ENCODE measurements around the gene HTD2.
A peak's percentile ranks its signal among the peaks of the same experiment; 100 is the strongest.
"Not testable (repeated sequence)": the region's sequence is repeated elsewhere in the genome, so short reads cannot be mapped to it uniquely, and the experiment has no call there.

HTD2 gene

DNA sequence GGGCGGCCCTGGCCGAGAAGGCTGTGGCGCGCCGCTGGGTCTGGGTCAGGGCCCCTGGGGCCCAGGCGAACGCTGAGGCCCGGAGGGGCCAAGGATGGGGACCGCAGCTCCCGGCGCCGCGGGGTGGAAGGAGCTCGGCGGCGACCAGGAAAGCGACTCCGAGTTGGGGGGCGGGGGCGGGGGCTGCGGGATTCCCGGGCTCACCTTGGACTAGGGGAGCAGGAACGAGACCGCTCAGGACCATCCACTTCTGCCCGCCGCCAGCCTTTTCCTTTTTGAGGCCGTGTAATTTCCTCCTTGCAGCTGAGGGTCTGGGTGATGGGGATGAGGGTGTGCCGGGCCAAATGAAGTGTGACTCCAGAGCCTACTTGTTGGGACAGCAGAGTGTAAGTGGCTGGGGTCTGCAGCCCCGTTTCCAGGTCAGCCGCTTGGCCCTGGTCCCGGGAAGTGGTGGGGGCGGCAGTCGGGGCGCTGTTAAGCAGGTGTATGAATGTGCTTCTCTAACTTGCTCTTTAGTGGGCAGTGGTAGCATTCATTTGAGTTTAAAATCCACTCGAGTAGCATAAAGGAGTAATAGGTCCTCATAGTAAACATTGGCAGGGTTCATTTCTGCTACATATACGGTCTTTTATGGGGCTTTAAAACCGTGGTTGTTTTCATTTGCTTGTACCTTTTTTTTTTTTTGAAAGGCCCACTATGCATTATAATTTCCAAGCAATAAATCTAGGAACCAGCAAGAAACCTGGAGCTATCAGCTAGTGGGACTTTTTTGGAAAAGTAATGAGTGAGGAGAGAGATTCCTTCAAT is 27.1 kb downstream of the HTD2 start:
- Histone ChIP-seq H3K9ac (peak overlapping the region; percentile 92 to 98 (median 96)), H3K27ac (peak overlapping the region; percentile 90 to 99 (median 95)), H3K4me3 (peak overlapping the region; percentile 77 to 98 (median 96)), H3K9me3 (replicated peaks in 1 of 11) (peaks cover 0 to 6% (median 0%) of the 10 kb centered on the region in 11 experiments; a peak in 1 of 22 replicates), H3K4me1 (peaks cover 51 to 56% (median 53%) of the 10 kb centered on the region in 10 experiments), H4K20me1 (peaks cover 0 to 3% (median 0%) of the 10 kb centered on the region in 11 experiments; a peak in 1 of 22 replicates), H3K27me3 (no peaks in the 10 kb centered on the region), H3K4me2 (peak overlapping the region; percentile 84 to 98 (median 96)), H3K36me3 (peaks cover 0 to 25% (median 24%) of the 10 kb centered on the region in 11 experiments; a peak in 19 of 22 replicates)
- TF ChIP-seq Cebpa-rat (IDR thresholded peaks at IDR 0.05) = no peak

GRCh38 chr3:58334013-58334321 is 27.6 kb downstream of the HTD2 start:
- Histone ChIP-seq H3K27me3 (no peaks in the 10 kb centered on the region), H3K9ac (peak overlapping the region; percentile 92 to 98 (median 96)), H3K4me1 (peaks cover 53 to 61% (median 58%) of the 10 kb centered on the region in 10 experiments), H4K20me1 (peaks cover 0 to 3% (median 0%) of the 10 kb centered on the region in 11 experiments; a peak in 1 of 22 replicates), H3K4me2 (peak overlapping the region; percentile 77 to 98 (median 96)), H3K4me3 (peak overlapping the region; percentile 77 to 98 (median 96)), H3K27ac (peak overlapping the region; percentile 90 to 99 (median 95)), H3K9me3 (replicated peaks in 1 of 11) (peaks cover 0 to 10% (median 0%) of the 10 kb centered on the region in 11 experiments; a peak in 4 of 22 replicates), H3K36me3 (peaks cover 2 to 31% (median 30%) of the 10 kb centered on the region in 11 experiments; a peak in 20 of 22 replicates)
- no peak for TF ChIP-seq Cebpa-rat (IDR thresholded peaks at IDR 0.05)

DNA sequence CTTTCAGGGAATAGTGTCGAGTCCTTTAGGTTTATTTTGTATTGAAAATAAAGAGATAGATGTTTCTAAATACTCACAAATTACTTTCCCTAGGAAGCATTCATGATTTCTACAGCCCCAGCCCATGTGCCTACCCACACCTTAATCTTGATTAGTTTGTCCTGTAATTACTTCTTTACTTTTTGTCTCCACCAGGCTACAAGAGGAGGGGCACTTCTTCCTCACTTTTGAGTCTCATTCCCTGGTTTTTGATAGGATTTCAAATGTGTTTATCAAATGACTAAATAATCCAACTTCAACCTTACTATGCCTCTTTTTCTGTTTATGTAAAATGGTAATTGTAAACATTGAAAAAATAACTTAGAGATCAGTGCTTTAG is 28.2 kb downstream of the HTD2 start:
- H3K9ac ChIP-seq = peak overlapping the region; percentile 92 to 98 (median 96)
- no peaks in the 10 kb centered on the region for H3K27me3 ChIP-seq
- H3K4me3 ChIP-seq = peak overlapping the region; percentile 77 to 98 (median 96)
- TF ChIP-seq Cebpa-rat (IDR thresholded peaks at IDR 0.05) = no peak
- H3K4me2 ChIP-seq = peak overlapping the region; percentile 77 to 98 (median 96)
- H3K9me3 ChIP-seq (replicated peaks in 1 of 11) = peaks cover 0 to 10% (median 0%) of the 10 kb centered on the region in 11 experiments; a peak in 5 of 22 replicates
- H3K27ac ChIP-seq = peak overlapping the region; percentile 90 to 99 (median 95)
- H4K20me1 ChIP-seq = peaks cover 0 to 5% (median 0%) of the 10 kb centered on the region in 11 experiments; a peak in 1 of 22 replicates
- H3K4me1 ChIP-seq = peaks cover 53 to 66% (median 63%) of the 10 kb centered on the region in 10 experiments
- H3K36me3 ChIP-seq = peaks cover 7 to 36% (median 35%) of the 10 kb centered on the region in 11 experiments; a peak in 21 of 22 replicates

- H3K4me2 ChIP-seq = peak overlapping the region; percentile 77 to 98 (median 96)
- peaks cover 56 to 73% (median 69%) of the 10 kb centered on the region in 10 experiments for H3K4me1 ChIP-seq
- peak overlapping the region; percentile 92 to 98 (median 96) for H3K9ac ChIP-seq
- H3K4me3 ChIP-seq = peak overlapping the region; percentile 77 to 98 (median 96)
- TF ChIP-seq Cebpa-rat (IDR thresholded peaks at IDR 0.05) = no peak
- peaks cover 0 to 8% (median 0%) of the 10 kb centered on the region in 11 experiments; a peak in 5 of 22 replicates for H4K20me1 ChIP-seq
- peaks cover 0 to 10% (median 0%) of the 10 kb centered on the region in 11 experiments; a peak in 5 of 22 replicates for H3K9me3 ChIP-seq (replicated peaks in 1 of 11)
- no peaks in the 10 kb centered on the region for H3K27me3 ChIP-seq
- peaks cover 14 to 47% (median 46%) of the 10 kb centered on the region in 11 experiments; a peak in 21 of 22 replicates for H3K36me3 ChIP-seq
- peak overlapping the region; percentile 90 to 99 (median 95) for H3K27ac ChIP-seq
These were observed 29.3 kb downstream of the HTD2 start for GRCh38 chr3:58335652-58335947.

DNA sequence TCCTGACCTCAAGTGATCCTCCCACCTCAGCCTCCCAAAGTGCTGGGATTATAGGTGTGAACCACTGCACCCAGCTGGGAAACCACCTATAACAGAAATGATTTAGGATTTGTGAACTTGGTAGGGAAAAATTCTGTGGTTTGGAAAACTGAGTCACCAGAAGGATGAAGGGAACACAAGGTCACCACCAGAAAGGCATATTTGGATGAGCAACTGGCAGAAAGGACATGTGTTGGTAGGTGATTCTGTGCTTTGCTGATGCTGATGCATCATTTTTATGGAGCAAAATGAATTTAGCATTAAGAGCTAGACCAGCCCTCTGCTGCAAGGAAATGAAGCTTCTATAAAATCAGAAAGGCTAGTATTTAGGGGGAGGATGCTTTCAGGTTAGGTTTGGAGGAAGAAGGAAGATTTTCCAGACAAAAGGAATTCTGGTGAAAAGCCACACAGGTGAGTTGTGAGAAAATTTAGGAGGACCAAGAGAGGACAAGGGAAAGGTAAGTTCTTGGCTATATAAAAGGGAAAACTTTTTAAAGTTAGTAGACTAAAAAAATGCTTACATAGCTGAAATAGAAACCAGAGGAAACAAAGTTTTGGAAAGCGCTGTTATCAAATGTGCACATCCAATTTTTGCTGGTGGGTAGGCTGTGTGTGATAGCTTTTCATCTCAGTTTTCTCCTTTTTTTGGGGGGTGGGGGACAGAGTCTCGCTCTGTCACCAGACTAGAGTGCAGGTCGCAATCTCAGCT is 30.0 kb downstream of the HTD2 start:
- Histone ChIP-seq H3K9ac (peak overlapping the region; percentile 92 to 98 (median 96); a peak in 21 of 22 replicates), H3K9me3 (replicated peaks in 1 of 11) (peaks cover 0 to 10% (median 0%) of the 10 kb centered on the region in 11 experiments; a peak in 5 of 22 replicates), H4K20me1 (peaks cover 0 to 15% (median 6%) of the 10 kb centered on the region in 11 experiments; a peak in 9 of 22 replicates), H3K36me3 (peaks cover 14 to 54% (median 53%) of the 10 kb centered on the region in 11 experiments; a peak in 21 of 22 replicates), H3K4me2 (peak overlapping the region; percentile 77 to 98 (median 96)), H3K4me1 (peaks cover 56 to 73% (median 69%) of the 10 kb centered on the region in 10 experiments), H3K4me3 (peak overlapping the region in 9 of 10 experiments; percentile 30 to 98 (median 95); a peak in 15 of 20 replicates), H3K27me3 (no peaks in the 10 kb centered on the region), H3K27ac (peak overlapping the region; percentile 33 to 99 (median 95); a peak in 21 of 22 replicates)
- TF ChIP-seq Cebpa-rat (IDR thresholded peaks at IDR 0.05) = no peak

GRCh38 chr3:58337190-58337589 is 30.9 kb downstream of the HTD2 start:
- Histone ChIP-seq H4K20me1 (peaks cover 0 to 24% (median 10%) of the 10 kb centered on the region in 11 experiments; a peak in 10 of 22 replicates), H3K4me1 (peaks cover 55 to 73% (median 67%) of the 10 kb centered on the region in 10 experiments), H3K36me3 (peaks cover 16 to 63% (median 62%) of the 10 kb centered on the region in 11 experiments; a peak in 21 of 22 replicates), H3K4me3 (peak overlapping the region in 6 of 10 experiments; percentile 77 to 98 (median 96); a peak in 10 of 20 replicates), H3K9me3 (replicated peaks in 1 of 11) (peaks cover 0 to 10% (median 0%) of the 10 kb centered on the region in 11 experiments; a peak in 5 of 22 replicates), H3K27me3 (no peaks in the 10 kb centered on the region), H3K4me2 (peak overlapping the region; percentile 77 to 98 (median 96); a peak in 21 of 22 replicates), H3K27ac (peak overlapping the region; percentile 24 to 99 (median 95); a peak in 21 of 22 replicates), H3K9ac (peak overlapping the region in 10 of 11 experiments; percentile 32 to 98 (median 96); a peak in 11 of 22 replicates)
- TF ChIP-seq Cebpa-rat (IDR thresholded peaks at IDR 0.05) = no peak

DNA sequence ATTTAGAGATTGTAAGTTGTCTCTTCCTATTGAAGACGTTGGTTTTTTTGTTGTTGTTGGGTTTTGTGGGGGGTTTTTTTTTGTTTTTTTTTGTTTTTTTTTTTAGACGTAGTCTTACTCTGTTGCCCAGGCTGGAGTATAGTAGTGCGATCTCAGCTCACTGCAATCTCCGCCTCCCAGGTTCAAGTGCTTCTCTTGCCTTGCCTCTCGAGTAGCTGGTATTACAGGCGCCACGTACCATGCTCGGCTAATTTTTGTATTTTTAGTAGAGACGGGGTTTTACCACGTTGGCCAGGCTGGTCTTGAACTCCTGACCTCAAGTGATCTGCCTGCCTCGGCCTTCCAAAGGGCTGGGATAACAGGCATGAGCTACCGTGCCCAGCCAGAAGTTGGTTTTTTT is 32.8 kb downstream of the HTD2 start:
- Histone ChIP-seq H3K9me3 (replicated peaks in 1 of 11) (peaks cover 0 to 25% (median 5%) of the 10 kb centered on the region in 11 experiments; a peak in 10 of 22 replicates), H3K36me3 (peaks cover 33 to 83% (median 81%) of the 10 kb centered on the region in 11 experiments), H4K20me1 (peaks cover 5 to 44% (median 26%) of the 10 kb centered on the region in 11 experiments; a peak in 15 of 22 replicates), H3K27ac (peak overlapping the region in 2 of 11 experiments; percentile 94 to 95; a peak in 5 of 22 replicates), H3K4me2 (peak overlapping the region in 8 of 11 experiments; percentile 77 to 98 (median 96); a peak in 8 of 22 replicates), H3K4me1 (peaks cover 62 to 89% (median 83%) of the 10 kb centered on the region in 10 experiments)
- H3K27me3 ChIP-seq, H3K4me3 ChIP-seq, H3K9ac ChIP-seq: not testable (repeated sequence)
